Medulla oblongata (tissue), 1 donor: Measurements from ENCODE around the gene S100A2.
A peak's percentile ranks its signal among the peaks of the same experiment; 100 is the strongest.

Experiments used
- DNase-seq: peaks from one replicate; pipeline ENCODE4 v3.0.0-alpha.2; 2015; ENCODE audit errors: extremely low spot score

S100A2 gene

GRCh38 chr1:153565529-153566374 is at the start of gene S100A2:
Gene S100A2 (minus strand): TSS chr1:153565844. CDS start chr1:153563877, 1,967 bp downstream.
- DNase-seq: no peak

GRCh38 chr1:153615406-153615805 is 49.8 kb upstream of the S100A2 start:
- DNase-seq: no peak

GRCh38 chr1:153614906-153615305 is 49.3 kb upstream of the S100A2 start:
- DNase-seq: no peak

GRCh38 chr1:153614189-153614900 is 48.7 kb upstream of the S100A2 start:
- DNase-seq: no peak

GRCh38 chr1:153613406-153613805 is 47.8 kb upstream of the S100A2 start:
- no peak for DNase-seq

GRCh38 chr1:153612755-153613331 is 47.2 kb upstream of the S100A2 start, which contains the start of gene S100A16:
Gene S100A16 (minus strand): TSS chr1:153613137. CDS start chr1:153608151, 4,986 bp downstream.
- peak; percentile 60 for DNase-seq

- DNase-seq: peak; percentile 23
Observed at GRCh38 chr1:153612111-153612754, 46.6 kb upstream of the S100A2 start.

- DNase-seq: no peak
Observed at GRCh38 chr1:153611356-153611755, 45.7 kb upstream of the S100A2 start.

GRCh38 chr1:153610811-153611301 is 45.2 kb upstream of the S100A2 start:
- no peak for DNase-seq

- DNase-seq: no peak
Observed at GRCh38 chr1:153610334-153610733, 44.7 kb upstream of the S100A2 start.

GRCh38 chr1:153609585-153609907 is 43.9 kb upstream of the S100A2 start:
- no peak for DNase-seq

- peak; percentile 82 for DNase-seq
Observed at GRCh38 chr1:153608742-153609584, 43.3 kb upstream of the S100A2 start.

GRCh38 chr1:153608089-153608682 is 42.5 kb upstream of the S100A2 start:
- no peak for DNase-seq

- DNase-seq: no peak
Observed at GRCh38 chr1:153607381-153607780, 41.7 kb upstream of the S100A2 start.

GRCh38 chr1:153606194-153606593 is 40.5 kb upstream of the S100A2 start:
- no peak for DNase-seq

GRCh38 chr1:153602749-153603148 is 37.1 kb upstream of the S100A2 start:
- DNase-seq: no peak

GRCh38 chr1:153599847-153600246 is 34.2 kb upstream of the S100A2 start:
- no peak for DNase-seq

- DNase-seq: no peak
Observed at GRCh38 chr1:153598309-153599172, 32.9 kb upstream of the S100A2 start.

GRCh38 chr1:153597206-153597605 is 31.6 kb upstream of the S100A2 start:
- DNase-seq: no peak

GRCh38 chr1:153592748-153593147 is 27.1 kb upstream of the S100A2 start:
- DNase-seq: peak; percentile 72
